Central memory CD4-positive, alpha-beta T cell (primary cell): ENCODE measurements around the gene SIK3.
A peak's percentile ranks its signal among the peaks of the same experiment; 100 is the strongest.
"Not testable (repeated sequence)": the region's sequence is repeated elsewhere in the genome, so short reads cannot be mapped to it uniquely, and the experiment has no call there.

Experiments
- DNase-seq: peaks from one replicate; pipeline ENCODE4 v3.0.0; 2022

The SIK3 gene

DNA sequence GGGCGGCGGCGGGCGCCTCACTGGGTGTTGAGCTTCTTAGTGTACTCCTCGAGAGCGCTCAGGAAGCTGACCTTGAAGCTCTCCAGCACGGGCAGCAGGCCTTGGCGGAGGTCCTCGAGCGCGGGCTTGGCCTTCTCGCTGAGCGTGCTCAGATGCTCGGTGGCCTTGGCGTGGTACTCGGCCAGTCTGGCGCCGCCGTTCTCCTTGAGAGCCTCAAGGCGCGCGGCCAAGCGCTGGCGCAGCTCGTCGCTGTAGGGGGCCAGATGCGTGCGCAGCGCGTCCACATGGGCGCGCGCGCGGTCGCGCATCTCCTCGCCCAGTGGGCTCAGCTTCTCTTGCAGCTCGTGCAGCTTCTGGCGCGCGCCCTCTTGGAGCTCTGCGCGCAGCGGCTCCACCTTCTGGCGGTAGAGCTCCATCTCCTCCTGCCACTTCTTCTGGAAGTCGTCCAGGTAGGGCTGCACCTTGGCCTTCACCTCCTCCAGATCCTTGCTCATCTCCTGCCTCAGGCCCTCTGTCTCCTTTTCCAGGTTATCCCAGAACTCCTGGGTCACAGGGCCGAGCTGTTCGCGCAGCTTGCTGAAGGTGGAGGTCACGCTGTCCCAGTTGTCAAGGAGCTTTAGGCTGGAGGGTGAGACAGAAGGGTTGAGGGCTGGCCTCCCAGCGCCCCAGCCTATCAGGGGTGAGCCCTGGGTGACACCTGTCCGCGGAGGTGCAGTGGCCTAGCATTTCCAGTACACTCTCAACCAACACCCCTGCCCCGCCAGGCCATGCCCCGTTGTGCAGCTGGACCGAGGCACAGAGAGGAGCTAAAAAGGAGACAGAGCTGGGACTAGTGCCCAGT, 262.2 kb downstream of the SIK3 start:
- DNase-seq, result peak; percentile 75

DNA sequence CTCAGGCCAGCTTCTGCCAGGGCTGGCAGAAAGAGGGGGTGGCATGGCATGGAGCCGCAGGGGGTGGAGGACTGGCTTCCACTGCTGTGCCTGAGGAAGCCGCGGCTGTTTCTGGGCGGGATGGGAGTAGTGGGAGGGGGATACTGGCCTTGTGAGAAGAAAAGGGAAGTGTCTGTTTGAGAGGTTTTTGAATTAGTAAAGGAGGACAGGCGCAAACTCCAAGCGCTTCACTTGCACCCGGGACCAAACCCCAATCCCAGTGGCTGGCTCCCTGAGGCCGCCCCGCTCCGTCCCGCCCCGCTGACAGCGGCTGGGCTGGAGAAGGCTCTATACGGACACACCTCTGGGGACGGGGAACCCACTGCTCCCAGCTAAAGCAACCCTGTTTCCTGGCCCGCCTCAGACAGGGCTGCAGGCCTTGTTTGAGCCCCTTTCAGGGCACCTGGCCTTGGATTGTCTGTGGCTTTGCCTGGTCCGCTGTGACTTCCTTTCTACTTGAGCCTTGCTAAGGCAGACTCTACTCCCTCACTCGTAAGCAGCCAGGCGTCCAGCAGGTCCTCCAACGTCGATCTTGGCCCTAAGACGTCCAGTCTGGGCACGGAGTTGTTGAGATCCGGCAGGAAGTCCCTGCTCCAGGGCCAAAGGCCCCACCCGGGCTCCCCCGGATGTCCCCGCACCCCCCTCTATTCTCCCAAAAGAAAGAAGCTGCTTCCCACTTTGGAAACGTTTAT, 263.0 kb downstream of the SIK3 start:
- DNase-seq, result no peak

DNA sequence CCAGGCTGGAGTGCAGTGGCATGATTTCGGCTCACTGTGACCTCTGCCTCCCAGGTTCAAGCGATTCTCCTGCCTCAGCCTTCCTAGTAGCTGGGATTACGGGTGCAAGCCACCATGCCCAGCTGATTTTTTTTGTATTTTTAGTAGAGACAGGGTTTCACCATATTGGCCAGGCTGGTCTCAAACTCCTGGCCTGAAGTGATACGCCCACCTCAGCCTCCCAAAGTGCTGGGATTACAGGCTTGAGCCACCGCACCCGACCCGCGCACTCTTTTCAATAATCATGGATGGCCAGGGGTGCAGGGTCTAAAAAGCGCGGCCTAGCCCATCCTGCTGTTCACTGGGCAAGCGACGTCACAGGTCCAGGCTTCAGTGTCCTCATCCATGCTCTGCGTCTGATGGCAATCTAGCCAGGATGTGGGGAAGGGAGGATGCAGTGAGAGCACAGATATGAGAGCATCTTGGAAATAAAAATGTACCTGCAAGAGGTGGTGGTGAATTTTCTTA, 263.6 kb downstream of the SIK3 start:
- not testable (repeated sequence) for DNase-seq

DNA sequence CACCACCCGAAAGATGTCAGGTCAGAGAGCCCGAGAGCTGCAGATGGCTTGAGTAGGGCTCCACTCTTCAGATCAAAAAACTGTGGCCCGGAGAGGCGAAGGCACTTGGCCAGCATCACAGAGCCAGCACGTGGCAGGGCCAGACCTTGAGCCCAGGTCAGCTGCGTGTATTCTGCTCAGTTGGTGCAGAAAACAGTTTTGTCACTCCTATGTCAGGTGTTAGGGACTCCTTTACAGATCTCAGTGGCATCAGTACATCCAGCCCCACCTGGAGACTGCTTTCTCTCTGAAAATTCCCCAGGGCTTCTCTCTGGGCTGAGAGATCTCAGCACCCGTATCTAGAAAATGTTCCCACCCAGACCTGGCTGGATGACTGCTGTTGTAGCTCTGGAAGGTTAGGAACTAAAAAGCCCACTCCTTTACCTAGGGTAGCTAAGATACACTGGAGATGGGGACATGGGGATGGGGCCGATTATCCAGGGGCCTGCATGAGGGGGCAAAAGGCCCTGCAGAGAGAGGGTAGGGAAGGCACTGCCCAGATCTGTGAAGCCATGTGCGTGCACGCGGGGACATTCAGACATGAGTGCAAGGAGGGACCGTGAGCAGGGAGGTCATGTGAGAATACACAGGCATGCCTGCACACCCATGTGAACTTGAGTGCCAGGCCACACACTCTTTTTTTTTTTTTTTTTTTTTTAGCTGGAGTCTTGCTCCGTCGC, 264.3 kb downstream of the SIK3 start:
- DNase-seq, result no peak

DNA sequence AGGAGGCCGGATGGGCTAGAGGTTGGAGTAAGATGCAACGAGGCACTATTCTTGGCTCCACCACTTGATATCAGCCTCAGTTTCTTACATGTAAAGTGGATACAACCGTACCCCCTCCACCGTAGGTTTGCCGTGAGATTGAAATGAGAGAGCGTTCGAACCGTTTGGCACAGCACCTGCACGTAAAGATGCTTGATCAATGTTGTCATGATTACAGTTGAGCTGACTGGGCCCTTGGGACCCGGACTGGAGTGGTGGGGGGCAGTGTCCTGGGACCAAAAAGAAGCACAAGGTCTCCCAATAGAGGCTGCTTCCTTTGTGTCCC, 264.8 kb downstream of the SIK3 start:
- no peak for DNase-seq

DNA sequence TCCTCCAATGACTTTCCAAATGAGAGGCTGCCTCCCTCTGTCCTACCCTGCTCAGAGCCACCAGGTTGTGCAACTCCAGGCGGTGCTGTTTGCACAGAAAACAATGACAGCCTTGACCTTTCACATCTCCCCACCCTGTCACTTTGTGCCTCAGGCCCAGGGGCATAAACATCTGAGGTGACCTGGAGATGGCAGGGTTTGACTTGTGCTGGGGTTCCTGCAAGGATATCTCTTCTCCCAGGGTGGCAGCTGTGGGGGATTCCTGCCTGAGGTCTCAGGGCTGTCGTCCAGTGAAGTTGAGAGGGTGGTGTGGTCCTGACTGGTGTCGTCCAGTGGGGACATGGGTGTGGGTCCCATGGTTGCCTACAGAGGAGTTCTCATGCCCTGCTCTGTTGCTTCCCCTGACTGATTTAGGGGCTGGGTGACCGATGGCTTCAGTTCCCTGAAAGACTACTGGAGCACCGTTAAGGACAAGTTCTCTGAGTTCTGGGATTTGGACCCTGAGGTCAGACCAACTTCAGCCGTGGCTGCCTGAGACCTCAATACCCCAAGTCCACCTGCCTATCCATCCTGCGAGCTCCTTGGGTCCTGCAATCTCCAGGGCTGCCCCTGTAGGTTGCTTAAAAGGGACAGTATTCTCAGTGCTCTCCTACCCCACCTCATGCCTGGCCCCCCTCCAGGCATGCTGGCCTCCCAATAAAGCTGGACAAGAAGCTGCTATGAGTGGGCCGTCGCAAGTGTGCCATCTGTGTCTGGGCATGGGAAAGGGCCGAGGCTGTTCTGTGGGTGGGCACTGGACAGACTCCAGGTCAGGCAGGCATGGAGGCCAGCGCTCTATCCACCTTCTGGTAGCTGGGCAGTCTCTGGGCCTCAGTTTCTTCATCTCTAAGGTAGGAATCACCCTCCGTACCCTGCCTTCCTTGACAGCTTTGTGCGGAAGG, 265.6 kb downstream of the SIK3 start:
- DNase-seq, result no peak

DNA sequence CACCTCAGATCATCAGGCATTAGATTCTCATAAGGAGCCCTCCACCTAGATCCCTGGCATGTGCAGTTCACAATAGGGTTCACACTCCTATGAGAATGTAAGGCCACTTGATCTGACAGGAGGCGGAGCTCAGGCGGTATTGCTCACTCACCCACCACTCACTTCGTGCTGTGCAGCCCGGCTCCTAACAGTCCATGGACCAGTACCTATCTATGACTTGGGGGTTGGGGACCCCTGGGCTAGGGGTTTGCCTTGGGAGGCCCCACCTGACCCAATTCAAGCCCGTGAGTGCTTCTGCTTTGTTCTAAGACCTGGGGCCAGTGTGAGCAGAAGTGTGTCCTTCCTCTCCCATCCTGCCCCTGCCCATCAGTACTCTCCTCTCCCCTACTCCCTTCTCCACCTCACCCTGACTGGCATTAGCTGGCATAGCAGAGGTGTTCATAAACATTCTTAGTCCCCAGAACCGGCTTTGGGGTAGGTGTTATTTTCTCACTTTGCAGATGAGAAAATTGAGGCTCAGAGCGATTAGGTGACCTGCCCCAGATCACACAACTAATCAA, 266.4 kb downstream of the SIK3 start:
- no peak for DNase-seq

DNA sequence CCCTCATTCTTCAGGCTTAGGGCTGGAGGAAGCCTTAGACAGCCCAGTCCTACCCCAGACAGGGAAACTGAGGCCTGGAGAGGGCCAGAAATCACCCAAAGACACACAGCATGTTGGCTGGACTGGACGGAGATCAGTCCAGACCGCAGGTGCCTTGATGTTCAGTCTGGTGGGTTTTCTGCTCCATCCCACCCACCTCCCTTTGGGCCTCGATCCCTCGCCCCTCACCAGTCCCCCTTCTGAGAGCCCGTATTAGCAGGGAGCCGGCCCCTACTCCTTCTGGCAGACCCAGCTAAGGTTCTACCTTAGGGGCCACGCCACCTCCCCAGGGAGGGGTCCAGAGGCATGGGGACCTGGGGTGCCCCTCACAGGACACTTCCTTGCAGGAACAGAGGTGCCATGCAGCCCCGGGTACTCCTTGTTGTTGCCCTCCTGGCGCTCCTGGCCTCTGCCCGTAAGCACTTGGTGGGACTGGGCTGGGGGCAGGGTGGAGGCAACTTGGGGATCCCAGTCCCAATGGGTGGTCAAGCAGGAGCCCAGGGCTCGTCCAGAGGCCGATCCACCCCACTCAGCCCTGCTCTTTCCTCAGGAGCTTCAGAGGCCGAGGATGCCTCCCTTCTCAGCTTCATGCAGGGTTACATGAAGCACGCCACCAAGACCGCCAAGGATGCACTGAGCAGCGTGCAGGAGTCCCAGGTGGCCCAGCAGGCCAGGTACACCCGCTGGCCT, 267.9 kb downstream of the SIK3 start:
- DNase-seq, result no peak

DNA sequence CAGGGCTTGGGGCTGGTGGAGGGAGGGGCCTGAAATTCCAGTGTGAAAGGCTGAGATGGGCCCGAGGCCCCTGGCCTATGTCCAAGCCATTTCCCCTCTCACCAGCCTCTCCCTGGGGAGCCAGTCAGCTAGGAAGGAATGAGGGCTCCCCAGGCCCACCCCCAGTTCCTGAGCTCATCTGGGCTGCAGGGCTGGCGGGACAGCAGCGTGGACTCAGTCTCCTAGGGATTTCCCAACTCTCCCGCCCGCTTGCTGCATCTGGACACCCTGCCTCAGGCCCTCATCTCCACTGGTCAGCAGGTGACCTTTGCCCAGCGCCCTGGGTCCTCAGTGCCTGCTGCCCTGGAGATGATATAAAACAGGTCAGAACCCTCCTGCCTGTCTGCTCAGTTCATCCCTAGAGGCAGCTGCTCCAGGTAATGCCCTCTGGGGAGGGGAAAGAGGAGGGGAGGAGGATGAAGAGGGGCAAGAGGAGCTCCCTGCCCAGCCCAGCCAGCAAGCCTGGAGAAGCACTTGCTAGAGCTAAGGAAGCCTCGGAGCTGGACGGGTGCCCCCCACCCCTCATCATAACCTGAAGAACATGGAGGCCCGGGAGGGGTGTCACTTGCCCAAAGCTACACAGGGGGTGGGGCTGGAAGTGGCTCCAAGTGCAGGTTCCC, 268.6 kb downstream of the SIK3 start, which contains the start of gene APOC3:
TSS of gene APOC3 (plus strand) at position 383 of the 659 bp plus-strand sequence. CDS start 676 bp downstream, outside the sequence.
- DNase-seq, result no peak

DNA sequence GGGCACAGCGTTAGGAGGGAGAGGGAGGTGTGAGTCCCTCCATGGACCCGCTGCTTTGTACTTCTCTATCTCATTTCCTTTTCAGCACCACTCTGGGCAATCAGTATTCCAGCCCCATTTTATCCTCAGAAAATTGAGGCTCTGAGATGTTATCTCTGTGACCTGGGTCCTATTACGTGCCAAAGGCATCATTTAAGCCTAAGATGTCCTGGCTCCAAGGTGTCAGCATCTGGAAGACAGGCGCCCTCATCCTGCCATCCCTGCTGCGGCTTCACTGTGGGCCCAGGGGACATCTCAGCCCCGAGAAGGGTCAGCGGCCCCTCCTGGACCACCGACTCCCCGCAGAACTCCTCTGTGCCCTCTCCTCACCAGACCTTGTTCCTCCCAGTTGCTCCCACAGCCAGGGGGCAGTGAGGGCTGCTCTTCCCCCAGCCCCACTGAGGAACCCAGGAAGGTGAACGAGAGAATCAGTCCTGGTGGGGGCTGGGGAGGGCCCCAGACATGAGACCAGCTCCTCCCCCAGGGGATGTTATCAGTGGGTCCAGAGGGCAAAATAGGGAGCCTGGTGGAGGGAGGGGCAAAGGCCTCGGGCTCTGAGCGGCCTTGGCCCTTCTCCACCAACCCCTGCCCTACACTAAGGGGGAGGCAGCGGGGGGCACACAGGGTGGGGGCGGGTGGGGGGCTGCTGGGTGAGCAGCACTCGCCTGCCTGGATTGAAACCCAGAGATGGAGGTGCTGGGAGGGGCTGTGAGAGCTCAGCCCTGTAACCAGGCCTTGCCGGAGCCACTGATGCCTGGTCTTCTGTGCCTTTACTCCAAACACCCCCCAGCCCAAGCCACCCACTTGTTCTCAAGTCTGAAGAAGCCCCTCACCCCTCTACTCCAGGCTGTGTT, 269.4 kb downstream of the SIK3 start:
- DNase-seq, result no peak

DNA sequence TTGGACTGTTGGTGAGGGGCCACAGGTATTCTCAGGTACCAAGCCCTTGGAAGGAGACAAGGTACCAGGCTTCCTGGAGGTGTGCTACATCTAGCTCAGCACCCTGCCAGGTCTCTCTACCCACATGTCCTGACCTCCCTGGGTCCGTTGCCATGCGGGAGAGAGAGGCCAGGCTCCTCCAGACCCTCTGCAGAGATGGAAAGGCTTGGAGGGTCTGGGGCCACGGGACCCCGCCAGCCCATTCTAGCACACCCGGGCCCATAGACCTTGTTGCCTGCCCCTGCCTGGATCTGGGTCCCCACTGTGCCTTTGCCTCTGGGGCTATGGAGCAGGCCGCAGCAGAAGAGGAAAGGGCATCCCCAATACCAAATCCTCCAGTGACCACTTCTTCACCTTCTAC, 270.8 kb downstream of the SIK3 start:
- DNase-seq, result no peak

DNA sequence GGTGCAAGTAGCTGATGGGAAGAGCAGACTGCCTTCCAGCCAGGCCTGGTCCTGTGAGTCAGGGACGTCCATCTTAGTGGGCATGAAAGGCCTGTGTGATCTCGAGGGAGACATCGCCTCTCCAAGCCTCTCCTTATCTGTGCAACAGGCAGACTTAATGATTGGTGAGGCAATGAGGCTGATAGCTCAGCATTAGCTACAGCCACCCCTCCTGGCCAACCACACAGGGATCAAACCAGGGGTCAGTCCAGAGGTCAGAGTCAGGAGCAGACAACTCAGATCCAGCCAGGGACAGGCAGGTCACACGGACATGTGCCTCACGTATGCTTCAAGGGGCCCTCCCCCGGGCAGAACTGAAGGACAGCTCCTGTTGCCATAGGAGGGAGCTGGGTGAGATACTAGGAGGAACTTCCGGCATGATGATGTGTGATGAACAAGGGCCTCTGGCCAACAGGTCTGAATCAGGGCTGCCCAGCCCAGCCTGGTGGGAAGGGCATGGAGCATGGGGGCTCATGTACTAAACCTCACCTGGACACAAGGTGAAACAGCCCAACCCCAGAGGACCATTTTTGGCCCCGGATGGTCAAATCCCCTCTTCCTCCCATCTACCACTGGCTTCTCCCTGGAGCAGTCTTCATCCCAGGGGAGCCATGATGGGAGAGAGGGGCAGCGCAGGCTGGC, 271.3 kb downstream of the SIK3 start:
- no peak for DNase-seq

DNA sequence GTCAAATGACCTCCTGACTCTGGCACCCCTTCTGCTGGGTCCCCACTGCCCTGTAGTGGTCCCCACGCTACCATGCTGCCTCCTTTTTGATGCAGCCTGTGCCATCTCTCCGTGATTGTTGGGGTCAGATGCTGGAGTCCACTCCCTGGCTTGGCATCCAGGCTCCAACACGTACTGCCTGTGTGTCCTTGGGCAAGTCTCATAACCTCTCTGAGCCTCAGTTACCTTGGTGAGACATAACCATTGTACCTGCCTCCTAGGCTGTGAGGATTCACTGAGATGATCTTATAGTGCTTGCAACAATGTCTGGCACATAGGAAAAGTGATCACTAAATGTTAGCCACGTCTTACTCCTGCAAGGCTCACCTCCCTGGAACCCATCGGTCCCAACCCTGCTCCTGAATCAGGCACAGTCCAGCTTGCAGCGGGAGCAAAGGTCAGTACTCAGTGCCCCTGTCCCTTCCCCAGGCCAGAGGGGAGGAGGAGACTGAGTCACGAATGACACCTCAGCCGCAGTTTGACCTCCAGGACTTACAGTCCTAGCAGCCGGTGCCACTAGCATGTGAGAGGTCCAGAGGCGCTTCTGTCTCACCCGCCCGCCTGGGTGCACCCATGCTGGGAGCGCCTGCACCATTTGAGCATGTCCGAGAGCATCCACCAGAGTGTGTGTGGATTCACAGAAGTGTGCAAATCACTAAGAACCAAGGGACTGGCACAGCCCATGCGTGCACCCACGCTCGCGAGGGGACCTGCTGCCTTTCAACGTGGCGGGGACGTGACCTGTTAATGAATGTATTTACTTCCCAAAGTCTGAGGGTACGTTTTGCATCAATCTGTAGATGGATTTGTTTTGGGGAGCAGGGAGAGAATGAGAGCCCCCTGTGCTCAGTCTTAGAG, 272.1 kb downstream of the SIK3 start:
- no peak for DNase-seq

DNA sequence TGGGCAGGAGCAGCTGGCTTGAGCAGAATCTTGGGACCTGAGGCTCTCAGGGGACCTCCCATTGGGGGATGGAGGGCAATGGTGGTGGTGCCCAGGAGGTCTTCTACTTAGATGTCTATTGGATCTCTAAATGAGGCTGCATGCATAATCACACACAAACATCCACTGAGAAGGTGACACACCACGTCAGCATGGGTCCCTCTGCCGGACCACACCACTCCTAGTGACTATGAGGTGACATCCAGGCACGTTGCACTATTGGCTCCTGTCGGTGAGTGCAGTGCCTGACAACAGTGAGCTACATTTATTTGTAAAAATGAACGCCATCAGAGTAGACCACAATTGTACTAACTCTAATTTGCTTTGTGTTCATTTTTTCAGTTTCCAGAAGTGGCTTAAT, 272.8 kb downstream of the SIK3 start:
- DNase-seq, result no peak

DNA sequence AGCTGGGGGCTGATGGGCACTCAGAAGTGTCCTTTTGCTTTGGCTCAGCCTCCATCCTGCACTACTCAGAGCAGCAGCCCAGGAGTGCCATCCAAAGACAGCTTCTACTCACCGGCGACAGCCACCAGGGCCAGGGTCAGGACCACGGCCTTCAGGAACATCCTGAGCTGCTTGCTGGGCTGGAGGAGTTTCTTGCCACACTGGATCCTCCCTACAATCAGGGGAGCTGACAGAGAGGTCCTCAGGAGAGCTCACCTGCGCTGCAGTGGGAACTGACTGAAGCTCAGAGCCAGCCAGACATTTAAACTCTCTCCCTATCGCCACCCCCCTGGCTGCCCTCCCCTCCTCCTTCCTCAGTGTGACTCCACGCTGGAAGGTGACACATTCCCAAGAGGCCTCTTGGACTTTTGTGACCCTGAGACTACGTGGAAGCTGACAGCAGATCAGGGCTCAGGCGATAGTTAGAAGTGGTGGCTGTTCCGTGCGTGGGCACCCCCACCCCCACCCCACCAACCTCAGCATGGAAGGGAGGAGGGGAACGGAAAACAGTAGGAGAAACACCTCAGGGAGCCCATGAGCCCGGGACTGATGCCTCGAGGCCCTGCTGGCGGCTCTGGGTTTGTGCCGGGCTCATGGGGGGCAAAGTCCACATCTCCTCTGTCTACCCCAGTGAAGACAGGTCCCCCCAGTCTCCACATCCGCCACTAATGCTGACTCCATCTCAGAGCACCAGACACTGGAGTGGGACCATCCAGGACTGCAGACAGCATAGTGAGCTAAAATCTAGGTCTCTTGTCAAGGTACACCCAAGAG, 275.0 kb downstream of the SIK3 start, which contains the start of gene APOA4:
TSS of gene APOA4 (minus strand) at position 274 of the 813 bp plus-strand sequence. CDS start at position 161, 113 bp downstream.
- no peak for DNase-seq

DNA sequence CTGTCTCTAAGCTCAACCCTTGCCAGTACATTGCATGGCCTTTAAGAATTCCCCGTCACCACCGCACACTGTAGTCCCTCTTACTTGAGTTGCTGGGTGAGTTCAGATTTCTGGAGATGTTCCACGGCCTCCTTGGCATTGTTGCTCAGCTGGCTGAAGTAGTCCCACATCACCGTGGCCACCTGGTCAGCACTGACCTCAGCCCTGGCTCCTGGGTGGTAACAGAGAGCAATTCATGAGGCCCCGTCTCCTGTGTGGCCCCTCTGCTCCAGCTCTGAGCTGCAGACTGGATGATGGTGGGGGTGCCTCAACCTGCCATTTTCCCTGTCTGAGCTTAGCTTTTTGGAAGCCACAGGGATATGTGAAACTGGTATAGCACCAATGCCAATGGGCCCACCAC, 275.7 kb downstream of the SIK3 start:
- no peak for DNase-seq
